K562 (cell line): ENCODE results near the gene BTBD16. TPM values are rescaled to one million over a fixed set of nuclear protein-coding genes. Genes with fewer than 3 reads are reported as not detected.

Experiments used
- CLOCK ChIP-seq: fragments of 250-450 bp; sonication (Bioruptor Pico); IDR thresholded peaks from 2 replicates; pipeline ENCODE4 v1.4.0; 2020; ENCODE audit warnings: mild to moderate bottlenecking, moderate library complexity, borderline replicate concordance
- MLLT1 ChIP-seq, 2 experiments: fragments of 450-650 bp; IDR thresholded peaks; 2 replicates each; pipeline ENCODE4 v1.6.1; 2016
- MLX ChIP-seq, 2 experiments: fragments of 450-650 bp in 1 of 2; sonication (generic) in 1 of 2; formaldehyde crosslinking; conservative IDR thresholded peaks; 2 replicates each; pipeline versions ENCODE4 v1.4.0 to v1.8.1; 2020 to 2022; ENCODE audit warnings: mild to moderate bottlenecking in 1 of 2, missing genetic modification reagents in 1 of 2
- RAD21 ChIP-seq, 2 experiments: fragments of 250-450 bp in 1 of 2; fragments of 450-650 bp in 1 of 2; sonication (Bioruptor Pico) in 1 of 2; formaldehyde crosslinking in 1 of 2; IDR thresholded peaks in 1 of 2; conservative IDR thresholded peaks in 1 of 2; 2 replicates each; pipeline versions ENCODE4 v1.4.0 to v1.8.0; 2020 to 2022; ENCODE audit warnings: mild to moderate bottlenecking in 2 of 2, moderate library complexity in 1 of 2
- RUNX1 ChIP-seq: sonication (generic); IDR thresholded peaks from 2 replicates; pipeline ENCODE4 v1.6.1; 2016; ENCODE audit warnings: antibody characterized with exemption, low read depth
- SMARCE1 ChIP-seq: fragments of 450-650 bp; IDR thresholded peaks from 2 replicates; pipeline ENCODE4 v1.7.1; 2016; ENCODE audit warnings: mild to moderate bottlenecking
- SMC3 ChIP-seq: conservative IDR thresholded peaks from 2 replicates; pipeline ENCODE4 v1.6.1; 2011; ENCODE audit warnings: low read depth, low read length, improper control_type of control experiment; ENCODE audit not compliant: insufficient read depth
- ZFPM2 ChIP-seq: fragments of 250-450 bp; sonication (Bioruptor Pico); IDR thresholded peaks from 2 replicates; pipeline ENCODE4 v1.5.1; 2022; ENCODE audit warnings: mild to moderate bottlenecking
- ZNF830 ChIP-seq: fragments of 250-450 bp; sonication (Bioruptor Pico); IDR thresholded peaks from 2 replicates; pipeline ENCODE4 v1.5.0; 2021; ENCODE audit warnings: mild to moderate bottlenecking
- polyA plus RNA-seq, 8 experiments: library from polyadenylated mRNA; depleted of rRNA in 4 of 8; stranded (reverse) in 5 of 8; unstranded in 3 of 8; fragments of >200 nt; fragmentation: Nextera tagmentation in 2 of 8; fragmentation: Illumina TruSeq in 1 of 8; extraction: Ambion mirVana in 2 of 8; extraction: Trizol in 1 of 8; gene quantifications; 2 replicates each; pipeline versions ENCODE4 v1.2.1 to v1.2.3, GENCODE V29; 2011 to 2014; ENCODE audit warnings: inconsistent platforms in 1 of 8, missing spikeins in 1 of 8
- total RNA-seq, 7 experiments: library from RNA; depleted of rRNA in 6 of 7; stranded (reverse); fragments of >200 nt in 6 of 7; fragmentation: Illumina TruSeq in 2 of 7; extraction: Trizol in 2 of 7; gene quantifications; 2 replicates each; pipeline versions ENCODE4 v1.2.1 to v1.2.3, GENCODE V29; 2011 to 2021; ENCODE audit warnings: low replicate concordance in 1 of 7
- TF ChIP-seq, protein P1 (sequence below): fragments of 250-450 bp; sonication (Bioruptor Pico); IDR thresholded peaks from 2 replicates; pipeline ENCODE4 v1.4.0; 2020; ENCODE audit warnings: borderline replicate concordance
- TF ChIP-seq, protein P2 (sequence below), 2 experiments: fragments of 450-650 bp; formaldehyde crosslinking in 1 of 2; IDR thresholded peaks; 2 replicates each; pipeline versions ENCODE4 v1.4.0 to v1.6.1; 2014 to 2020; ENCODE audit warnings: mild to moderate bottlenecking in 2 of 2, borderline replicate concordance in 1 of 2, low read depth in 1 of 2

Gene BTBD16
- total and polyA plus RNA-seq, 9 of the 15 experiments (the other 6 are each of a cell fraction or from before 2014, with no cell fraction given) = 0.11 TPM; not detected in 8

- TF ChIP-seq MLLT1 (IDR thresholded peaks at IDR 0.05) (no peak), MLX (CRISPR knock-in tag; conservative IDR thresholded peaks at IDR 0.05) (no peak), ZNF830 (CRISPR knock-in tag) (no peak), ZFPM2 (CRISPR knock-in tag) (no peak), SMC3 (peak; percentile 60; the same call in 1 of the 2 replicates), CLOCK (CRISPR knock-in tag) (no peak), SMARCE1 (no peak), RUNX1 (no peak), RAD21 (CRISPR knock-in tag; conservative IDR thresholded peaks at IDR 0.05 in 1 of 2, IDR thresholded peaks at IDR 0.05 in 1 of 2) (peak; percentile 59 to 82)
- TF ChIP-seq, protein P1, sequence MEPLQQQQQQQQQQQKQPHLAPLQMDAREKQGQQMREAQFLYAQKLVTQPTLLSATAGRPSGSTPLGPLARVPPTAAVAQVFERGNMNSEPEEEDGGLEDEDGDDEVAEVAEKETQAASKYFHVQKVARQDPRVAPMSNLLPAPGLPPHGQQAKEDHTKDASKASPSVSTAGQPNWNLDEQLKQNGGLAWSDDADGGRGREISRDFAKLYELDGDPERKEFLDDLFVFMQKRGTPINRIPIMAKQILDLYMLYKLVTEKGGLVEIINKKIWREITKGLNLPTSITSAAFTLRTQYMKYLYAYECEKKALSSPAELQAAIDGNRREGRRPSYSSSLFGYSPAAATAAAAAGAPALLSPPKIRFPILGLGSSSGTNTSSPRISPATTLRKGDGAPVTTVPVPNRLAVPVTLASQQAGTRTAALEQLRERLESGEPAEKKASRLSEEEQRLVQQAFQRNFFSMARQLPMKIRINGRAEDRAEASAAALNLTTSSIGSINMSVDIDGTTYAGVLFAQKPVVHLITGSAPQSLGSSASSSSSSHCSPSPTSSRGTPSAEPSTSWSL (CRISPR knock-in tag) = no peak
- TF ChIP-seq, protein P2, sequence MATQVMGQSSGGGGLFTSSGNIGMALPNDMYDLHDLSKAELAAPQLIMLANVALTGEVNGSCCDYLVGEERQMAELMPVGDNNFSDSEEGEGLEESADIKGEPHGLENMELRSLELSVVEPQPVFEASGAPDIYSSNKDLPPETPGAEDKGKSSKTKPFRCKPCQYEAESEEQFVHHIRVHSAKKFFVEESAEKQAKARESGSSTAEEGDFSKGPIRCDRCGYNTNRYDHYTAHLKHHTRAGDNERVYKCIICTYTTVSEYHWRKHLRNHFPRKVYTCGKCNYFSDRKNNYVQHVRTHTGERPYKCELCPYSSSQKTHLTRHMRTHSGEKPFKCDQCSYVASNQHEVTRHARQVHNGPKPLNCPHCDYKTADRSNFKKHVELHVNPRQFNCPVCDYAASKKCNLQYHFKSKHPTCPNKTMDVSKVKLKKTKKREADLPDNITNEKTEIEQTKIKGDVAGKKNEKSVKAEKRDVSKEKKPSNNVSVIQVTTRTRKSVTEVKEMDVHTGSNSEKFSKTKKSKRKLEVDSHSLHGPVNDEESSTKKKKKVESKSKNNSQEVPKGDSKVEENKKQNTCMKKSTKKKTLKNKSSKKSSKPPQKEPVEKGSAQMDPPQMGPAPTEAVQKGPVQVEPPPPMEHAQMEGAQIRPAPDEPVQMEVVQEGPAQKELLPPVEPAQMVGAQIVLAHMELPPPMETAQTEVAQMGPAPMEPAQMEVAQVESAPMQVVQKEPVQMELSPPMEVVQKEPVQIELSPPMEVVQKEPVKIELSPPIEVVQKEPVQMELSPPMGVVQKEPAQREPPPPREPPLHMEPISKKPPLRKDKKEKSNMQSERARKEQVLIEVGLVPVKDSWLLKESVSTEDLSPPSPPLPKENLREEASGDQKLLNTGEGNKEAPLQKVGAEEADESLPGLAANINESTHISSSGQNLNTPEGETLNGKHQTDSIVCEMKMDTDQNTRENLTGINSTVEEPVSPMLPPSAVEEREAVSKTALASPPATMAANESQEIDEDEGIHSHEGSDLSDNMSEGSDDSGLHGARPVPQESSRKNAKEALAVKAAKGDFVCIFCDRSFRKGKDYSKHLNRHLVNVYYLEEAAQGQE (IDR thresholded peaks at IDR 0.05; ENCODE audit: borderline replicate concordance) = peak; percentile 63; the same call in 1 of the 2 replicates
- TF ChIP-seq, protein P2 (CRISPR knock-in tag; IDR thresholded peaks at IDR 0.05; ENCODE audit: low read depth) = no peak
Observed at GRCh38 chr10:122298598-122299301, 27.7 kb downstream of the BTBD16 start (continued).
